PC-9 (cell line): ENCODE measurements around the gene GNA12. TPM values are rescaled to one million over a fixed set of nuclear protein-coding genes. Genes with fewer than 3 reads are reported as not detected.

Experiments
- BruUV-seq: library from RNA; stranded (reverse); fragments of 400-500 nt; replicated peaks from 2 replicates; lab custom pipeline; 2021; lab: Mats Ljungman, UMichigan
- CTCF ChIA-PET: fragments of 300-600 bp; sonication (Branson Sonifier 250); formaldehyde crosslinking; loops from one replicate; lab custom pipeline; 2022; ENCODE audit warnings: antibody characterized with exemption; lab: Charles Lee
- POLR2A ChIA-PET: fragments of 300-600 bp; sonication (Branson Sonifier 250); formaldehyde crosslinking; loops from one replicate; lab custom pipeline; 2022; ENCODE audit warnings: antibody characterized with exemption; ENCODE audit not compliant: unreplicated experiment; lab: Charles Lee
- DNase-seq, 2 experiments: peaks; one replicate each; pipeline versions ENCODE4 v3.0.0 to v3.0.0-alpha.2; 2015 to 2022; ENCODE audit warnings: mixed read lengths in 1 of 2
- H2AFZ ChIP-seq: fragments of 200-600 bp; sonication (generic); 2 replicates; pipeline ENCODE4 v1.8.1; 2017; ENCODE audit warnings: antibody characterized with exemption
- H3F3A ChIP-seq: fragments of 200-600 bp; sonication (generic); 2 replicates; pipeline ENCODE4 v1.8.1; 2017; ENCODE audit warnings: antibody characterized with exemption, mild to moderate bottlenecking, low read depth; ENCODE audit not compliant: insufficient read depth
- H3K27ac ChIP-seq: fragments of 200-600 bp; sonication (generic); 2 replicates; pipeline ENCODE4 v1.6.1; 2016; ENCODE audit warnings: mixed run types
- H3K27me3 ChIP-seq: fragments of 200-600 bp; sonication (generic); 2 replicates; pipeline ENCODE4 v1.6.1; 2016; ENCODE audit warnings: low read depth, mixed run types; ENCODE audit not compliant: insufficient read depth
- H3K36me3 ChIP-seq: fragments of 200-600 bp; sonication (generic); 2 replicates; pipeline ENCODE4 v1.6.1; 2016; ENCODE audit warnings: low read depth, mixed run types
- H3K4me1 ChIP-seq: fragments of 200-600 bp; sonication (generic); replicated peaks from 2 replicates; pipeline ENCODE4 v1.6.1; 2016; ENCODE audit warnings: mixed run types; ENCODE audit not compliant: insufficient read depth
- H3K4me2 ChIP-seq: fragments of 200-600 bp; sonication (generic); 2 replicates; pipeline ENCODE4 v1.6.1; 2017; ENCODE audit warnings: mixed run types
- H3K4me3 ChIP-seq: fragments of 200-600 bp; sonication (generic); 2 replicates; pipeline ENCODE4 v1.6.1; 2016; ENCODE audit warnings: mixed run types
- H3K79me2 ChIP-seq: fragments of 200-600 bp; sonication (generic); 2 replicates; pipeline ENCODE4 v1.6.1; 2017; ENCODE audit warnings: low read depth, mixed run types
- H3K9me2 ChIP-seq: fragments of 200-600 bp; sonication (generic); 2 replicates; pipeline ENCODE4 v1.8.1; 2017; ENCODE audit warnings: mild to moderate bottlenecking; ENCODE audit not compliant: insufficient read depth
- H3K9me3 ChIP-seq: fragments of 200-600 bp; sonication (generic); 2 replicates; pipeline ENCODE4 v1.8.1; 2016; ENCODE audit warnings: low read depth; ENCODE audit not compliant: insufficient read depth
- H4K20me1 ChIP-seq: fragments of 200-600 bp; sonication (generic); 2 replicates; pipeline ENCODE4 v1.8.1; 2017; ENCODE audit not compliant: insufficient read depth
- CTCF ChIP-seq: fragments of 200-600 bp; sonication (generic); conservative IDR thresholded peaks from 2 replicates; pipeline ENCODE4 v1.6.1; 2017; ENCODE audit warnings: mixed run types, antibody characterized with exemption, mild to moderate bottlenecking, moderate library complexity
- EZH2 ChIP-seq: fragments of 200-600 bp; sonication (generic); IDR thresholded peaks from 2 replicates; pipeline ENCODE4 v1.8.0; 2017; ENCODE audit warnings: antibody characterized with exemption, low read depth
- intact Hi-C: fragments of 100-400 bp; cut with micrococcal nuclease; formaldehyde crosslinking; loops from one replicate; pipeline ENCODE4 v1.10.0; 2022; ENCODE audit not compliant: unreplicated experiment
- total RNA-seq: library from RNA; stranded (reverse); gene quantifications from 2 replicates; pipeline ENCODE4 v1.2.3, GENCODE V29; 2021

GNA12 gene
- total RNA-seq, 1 experiment from 2014 or later = 51.7 TPM

- intact Hi-C loops = no loop called here
- Histone ChIP-seq H3K27ac (peak overlapping the region; percentile 95; the same call in 1 of the 2 replicates), H3K36me3 (no peaks in the 10 kb centered on the region), H2AFZ (no peak overlapping the region), H3K79me2 (peaks cover 93% of the 10 kb centered on the region), H3K9me3 (no peaks in the 10 kb centered on the region), H3K27me3 (no peaks in the 10 kb centered on the region), H3K4me1 (peaks cover 68% of the 10 kb centered on the region), H3K9me2 (no peaks in the 10 kb centered on the region), H3K4me2 (no peak overlapping the region), H3F3A (peaks cover 37% of the 10 kb centered on the region), H4K20me1 (no peaks in the 10 kb centered on the region), H3K4me3 (no peak overlapping the region)
- DNase-seq = no peak
- CTCF ChIA-PET = interaction anchor here (0.7 to 1.6 kb wide), 2 partner anchors 13 to 35 kb away, joined by 3 read pairs; no protein-coding TSS in a partner anchor
- POLR2A ChIA-PET = no interaction called here
- BruUV-seq = no TSS peak
- TF ChIP-seq EZH2 = no peak
- no peak for TF ChIP-seq CTCF
Measured at GRCh38 chr7:2818121-2818520, 26.0 kb downstream of the GNA12 start.

- CTCF ChIA-PET = interaction anchor here (0.7 to 1.6 kb wide), 2 partner anchors 12 to 34 kb away, joined by 3 read pairs; no protein-coding TSS in a partner anchor
- no TSS peak for BruUV-seq
Measured at GRCh38 chr7:2817456-2817855, 26.7 kb downstream of the GNA12 start.

GRCh38 chr7:2815875-2816245 is 28.2 kb downstream of the GNA12 start:
- peaks cover 67% of the 10 kb centered on the region for H3K4me1 ChIP-seq
- no peak for TF ChIP-seq CTCF
- TF ChIP-seq EZH2 = no peak
- H3K36me3 ChIP-seq = peaks cover 6% of the 10 kb centered on the region; the same call in 1 of the 2 replicates
- intact Hi-C loops = no loop called here
- no TSS peak for BruUV-seq
- no peaks in the 10 kb centered on the region for H4K20me1 ChIP-seq
- no peak for DNase-seq
- CTCF ChIA-PET = no interaction called here
- POLR2A ChIA-PET = no interaction called here
- peaks cover 95% of the 10 kb centered on the region for H3K79me2 ChIP-seq
- no peak overlapping the region for H2AFZ ChIP-seq
- H3K9me3 ChIP-seq = no peaks in the 10 kb centered on the region
- no peaks in the 10 kb centered on the region for H3K27me3 ChIP-seq
- no peaks in the 10 kb centered on the region for H3K9me2 ChIP-seq
- H3F3A ChIP-seq = peaks cover 29% of the 10 kb centered on the region
- no peak overlapping the region for H3K4me2 ChIP-seq
- no peak overlapping the region for H3K27ac ChIP-seq
- H3K4me3 ChIP-seq = no peak overlapping the region

More at GRCh38 chr7:2817456-2817855, 26.7 kb downstream of the GNA12 start:
- H2AFZ ChIP-seq = no peak overlapping the region
- H3K4me3 ChIP-seq = no peak overlapping the region
- peak overlapping the region; percentile 26; the same call in 1 of the 2 replicates for H3K27ac ChIP-seq
- TF ChIP-seq CTCF (no peak), EZH2 (no peak)
- intact Hi-C loops = no loop called here
- POLR2A ChIA-PET = no interaction called here
- H3K79me2 ChIP-seq = peaks cover 93% of the 10 kb centered on the region
- no peaks in the 10 kb centered on the region for H4K20me1 ChIP-seq
- no peak for DNase-seq
- H3K36me3 ChIP-seq = peaks cover 5% of the 10 kb centered on the region; the same call in 1 of the 2 replicates
- no peaks in the 10 kb centered on the region for H3K27me3 ChIP-seq
- peaks cover 31% of the 10 kb centered on the region for H3F3A ChIP-seq
- H3K9me3 ChIP-seq = no peaks in the 10 kb centered on the region
- H3K4me2 ChIP-seq = no peak overlapping the region
- H3K4me1 ChIP-seq = peaks cover 67% of the 10 kb centered on the region
- H3K9me2 ChIP-seq = no peaks in the 10 kb centered on the region
